Nephron (organoid): Measurements from ENCODE around the gene JPH2.

Experiments
- H3K27ac Mint-ChIP-seq, 3 experiments: 2 replicates each; pipeline ENCODE4 v1.8.0; 2020; ENCODE audit warnings: mixed read lengths in 3 of 3, mild to moderate bottlenecking in 2 of 3, moderate library complexity in 1 of 3
- H3K27me3 Mint-ChIP-seq: 2 replicates; pipeline ENCODE4 v1.8.0; 2021; ENCODE audit warnings: low read depth, mild to moderate bottlenecking, moderate library complexity, mixed read lengths
- H3K36me3 Mint-ChIP-seq: 2 replicates; pipeline ENCODE4 v1.8.0; 2020; ENCODE audit warnings: low read depth, mixed read lengths
- H3K4me1 Mint-ChIP-seq: 2 replicates; pipeline ENCODE4 v1.8.0; 2020; ENCODE audit warnings: mixed read lengths
- H3K4me3 Mint-ChIP-seq, 3 experiments: 2 replicates each; pipeline ENCODE4 v1.8.0; 2020; ENCODE audit warnings: mild to moderate bottlenecking in 3 of 3, mixed read lengths in 3 of 3, moderate library complexity in 2 of 3
- H3K9me3 Mint-ChIP-seq: 2 replicates; pipeline ENCODE4 v1.8.0; 2020; ENCODE audit warnings: mixed read lengths
- TF ChIP-seq, protein P1 (sequence below), 3 experiments: fragments of 200-600 bp; sonication (generic); IDR thresholded peaks; one replicate each; pipeline ENCODE4 v1.5.0; 2021; ENCODE audit warnings: antibody characterized with exemption in 3 of 3; ENCODE audit not compliant: unreplicated experiment in 3 of 3

Gene JPH2

DNA sequence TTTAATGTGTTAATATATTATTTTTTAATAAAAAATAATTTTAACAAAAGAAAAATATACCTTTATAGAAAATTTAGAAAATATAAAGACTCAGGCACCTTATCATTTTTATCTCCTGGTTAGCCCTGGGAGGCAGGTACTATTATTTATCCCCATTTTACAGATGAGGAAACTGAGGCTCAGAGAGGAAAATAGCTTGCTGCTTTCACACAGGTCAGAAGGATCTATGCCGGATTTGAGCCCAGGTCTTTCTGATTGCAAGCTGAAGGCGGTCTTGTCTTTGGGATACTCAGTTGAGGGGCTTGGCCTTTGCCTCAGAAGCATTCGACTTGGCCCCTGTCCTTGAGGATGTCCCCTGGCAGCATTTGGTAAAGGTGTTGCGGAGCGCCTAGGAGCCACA lies 35.0 kb upstream of the JPH2 start:
- TF ChIP-seq, protein P1, sequence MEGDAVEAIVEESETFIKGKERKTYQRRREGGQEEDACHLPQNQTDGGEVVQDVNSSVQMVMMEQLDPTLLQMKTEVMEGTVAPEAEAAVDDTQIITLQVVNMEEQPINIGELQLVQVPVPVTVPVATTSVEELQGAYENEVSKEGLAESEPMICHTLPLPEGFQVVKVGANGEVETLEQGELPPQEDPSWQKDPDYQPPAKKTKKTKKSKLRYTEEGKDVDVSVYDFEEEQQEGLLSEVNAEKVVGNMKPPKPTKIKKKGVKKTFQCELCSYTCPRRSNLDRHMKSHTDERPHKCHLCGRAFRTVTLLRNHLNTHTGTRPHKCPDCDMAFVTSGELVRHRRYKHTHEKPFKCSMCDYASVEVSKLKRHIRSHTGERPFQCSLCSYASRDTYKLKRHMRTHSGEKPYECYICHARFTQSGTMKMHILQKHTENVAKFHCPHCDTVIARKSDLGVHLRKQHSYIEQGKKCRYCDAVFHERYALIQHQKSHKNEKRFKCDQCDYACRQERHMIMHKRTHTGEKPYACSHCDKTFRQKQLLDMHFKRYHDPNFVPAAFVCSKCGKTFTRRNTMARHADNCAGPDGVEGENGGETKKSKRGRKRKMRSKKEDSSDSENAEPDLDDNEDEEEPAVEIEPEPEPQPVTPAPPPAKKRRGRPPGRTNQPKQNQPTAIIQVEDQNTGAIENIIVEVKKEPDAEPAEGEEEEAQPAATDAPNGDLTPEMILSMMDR (IDR thresholded peaks at IDR 0.05; ENCODE audit: unreplicated experiment in 3 of 3): no peak
- peaks cover 9% of the 10 kb centered on the region for H3K4me1 Mint-ChIP-seq

DNA sequence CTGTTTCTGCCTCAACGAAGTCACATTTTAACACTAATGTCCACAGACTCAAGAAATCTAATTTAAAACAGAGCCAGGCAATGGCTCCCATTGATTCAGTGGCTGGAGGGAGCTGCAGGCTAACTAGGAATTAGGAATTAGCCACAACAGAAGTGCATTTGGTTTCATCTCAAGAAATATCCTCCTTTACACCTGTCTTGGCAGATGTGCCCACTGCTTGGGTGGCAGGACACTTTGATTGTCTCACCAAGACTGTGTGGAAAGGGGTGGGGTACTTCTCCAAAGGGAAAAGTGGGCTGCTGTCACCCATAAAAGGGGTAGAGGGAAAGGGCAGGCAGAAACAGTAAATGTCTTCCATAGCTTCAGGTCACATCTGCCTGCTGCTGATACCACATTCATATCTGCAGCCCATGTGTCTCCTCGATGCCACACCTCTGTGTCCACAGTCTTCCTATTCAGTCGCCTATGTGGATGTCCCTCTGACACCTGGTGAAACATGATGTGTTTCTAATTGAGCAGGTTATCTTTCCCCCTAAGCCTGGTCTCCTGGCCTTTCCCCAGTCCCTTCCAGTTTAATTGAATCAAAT lies 34.5 kb upstream of the JPH2 start:
- Mint-ChIP-seq H3K27me3 (no peaks in the 10 kb centered on the region), H3K36me3 (no peaks in the 10 kb centered on the region), H3K9me3 (no peaks in the 10 kb centered on the region), H3K4me1 (peaks cover 9% of the 10 kb centered on the region), H3K4me3 (no peak overlapping the region), H3K27ac (no peak overlapping the region)
- TF ChIP-seq, protein P1 (IDR thresholded peaks at IDR 0.05; ENCODE audit: unreplicated experiment in 3 of 3): no peak

More for the DNA sequence above, 35.0 kb upstream of the JPH2 start:
- Mint-ChIP-seq H3K9me3 (no peaks in the 10 kb centered on the region), H3K27me3 (no peaks in the 10 kb centered on the region), H3K4me3 (no peak overlapping the region), H3K27ac (no peak overlapping the region), H3K36me3 (no peaks in the 10 kb centered on the region)

DNA sequence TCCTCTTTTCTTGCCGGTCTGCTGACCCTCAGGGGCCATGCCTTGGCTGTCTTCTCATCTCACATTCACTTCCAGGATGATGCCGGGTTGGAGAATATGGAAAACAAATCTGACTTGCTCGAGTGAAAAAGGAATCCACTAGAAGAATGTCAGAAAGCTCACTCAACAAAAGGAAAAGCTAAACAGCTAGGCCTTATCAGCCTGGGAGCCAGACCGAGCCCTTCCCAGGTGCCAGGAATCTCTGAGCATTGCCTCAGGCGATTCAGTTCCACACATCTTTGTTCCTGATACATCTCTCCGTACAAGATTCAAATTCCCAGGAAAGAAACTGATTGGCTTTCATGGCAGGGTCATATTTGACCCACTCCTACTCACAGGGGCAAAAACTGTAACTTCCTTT lies 32.8 kb upstream of the JPH2 start:
- peaks cover 13% of the 10 kb centered on the region for H3K4me1 Mint-ChIP-seq
- peaks cover 4% of the 10 kb centered on the region for H3K36me3 Mint-ChIP-seq
- TF ChIP-seq, protein P1 (IDR thresholded peaks at IDR 0.05; ENCODE audit: unreplicated experiment in 3 of 3): no peak
- H3K9me3 Mint-ChIP-seq: no peaks in the 10 kb centered on the region
- peak overlapping the region in 1 of 3 experiments; percentile 25 for H3K27ac Mint-ChIP-seq
- H3K27me3 Mint-ChIP-seq: no peaks in the 10 kb centered on the region
- no peak overlapping the region for H3K4me3 Mint-ChIP-seq

DNA sequence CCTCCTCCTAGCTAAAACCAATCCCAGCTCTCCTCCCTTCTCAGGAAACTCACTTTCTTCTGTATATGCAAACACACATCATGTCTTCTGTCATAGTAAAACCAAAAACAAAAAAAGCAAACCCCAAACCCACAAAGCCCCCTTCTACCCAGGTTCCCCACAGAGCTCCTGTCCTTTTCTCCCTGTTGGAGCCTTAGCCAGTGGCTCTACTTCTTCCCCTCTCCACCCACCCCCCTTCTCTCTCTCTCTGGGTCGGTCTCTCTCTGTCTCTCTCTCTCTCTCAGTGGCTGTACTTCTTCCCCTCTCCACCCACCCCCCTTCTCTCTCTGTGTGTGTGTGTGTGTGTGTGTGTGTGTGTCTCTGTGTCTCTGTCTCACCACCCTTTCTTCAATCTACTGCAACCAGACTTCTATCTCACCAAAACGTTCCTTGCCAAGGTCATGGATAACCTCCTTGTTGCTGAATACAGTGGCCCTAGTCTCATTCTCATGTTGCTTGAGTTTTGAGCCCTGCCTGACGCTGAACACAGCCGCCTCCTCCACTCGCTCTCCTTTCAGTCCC lies 32.3 kb upstream of the JPH2 start:
- peaks cover 13% of the 10 kb centered on the region for H3K4me1 Mint-ChIP-seq
- no peaks in the 10 kb centered on the region for H3K9me3 Mint-ChIP-seq
- TF ChIP-seq, protein P1 (IDR thresholded peaks at IDR 0.05; ENCODE audit: unreplicated experiment in 3 of 3): no peak
- H3K27ac Mint-ChIP-seq: peak overlapping the region in 1 of 3 experiments; percentile 25
- H3K27me3 Mint-ChIP-seq: no peaks in the 10 kb centered on the region
- no peak overlapping the region for H3K4me3 Mint-ChIP-seq
- H3K36me3 Mint-ChIP-seq: peaks cover 4% of the 10 kb centered on the region

DNA sequence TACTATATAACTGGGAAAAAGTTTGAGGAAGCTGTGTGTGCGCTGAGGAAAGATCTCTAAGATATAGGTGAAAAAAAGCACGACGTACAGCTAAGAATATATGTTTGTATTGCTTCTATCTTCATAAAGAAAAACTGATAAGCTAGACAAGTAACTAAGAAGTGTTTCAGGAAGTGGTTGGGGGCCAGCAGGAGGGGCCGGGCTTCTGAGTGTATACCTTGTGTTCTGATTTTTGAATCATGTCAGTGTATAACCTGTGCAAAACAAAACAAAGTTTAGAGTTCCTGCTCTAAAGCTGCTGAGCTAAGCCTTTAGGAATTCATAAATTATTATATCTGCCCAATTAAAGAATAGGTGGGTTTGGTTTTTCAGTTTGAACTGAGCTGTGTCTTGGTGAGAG lies 31.5 kb upstream of the JPH2 start:
- no peaks in the 10 kb centered on the region for H3K9me3 Mint-ChIP-seq
- TF ChIP-seq, protein P1 (IDR thresholded peaks at IDR 0.05; ENCODE audit: unreplicated experiment in 3 of 3): no peak
- no peak overlapping the region for H3K27ac Mint-ChIP-seq
- peaks cover 13% of the 10 kb centered on the region for H3K4me1 Mint-ChIP-seq
- peaks cover 4% of the 10 kb centered on the region for H3K36me3 Mint-ChIP-seq
- H3K4me3 Mint-ChIP-seq: no peak overlapping the region
- no peaks in the 10 kb centered on the region for H3K27me3 Mint-ChIP-seq
